DND-41 (cell line): ENCODE results near the gene THAP12.

Source experiments
- ATAC-seq: fragments of 200-7000 bp; cut with Tn5 transposase; 3 replicates; pipeline ENCODE4 v1.9.1; 2021; ENCODE audit warnings: low read depth; ENCODE audit not compliant: insufficient read depth
- DNase-seq: peaks from one replicate; pipeline ENCODE4 v3.0.0-alpha.2; 2020
- H2AFZ ChIP-seq: 2 replicates; pipeline ENCODE4 v1.6.0; 2012; ENCODE audit warnings: low read depth, low read length
- H3K27ac ChIP-seq: 2 replicates; pipeline ENCODE4 v1.5.1; 2012; ENCODE audit warnings: low read length, inconsistent platforms
- H3K27me3 ChIP-seq: fragments of 200-600 bp; sonication (generic); 2 replicates; pipeline ENCODE4 v1.6.0; 2012; ENCODE audit warnings: low read length, mild to moderate bottlenecking, inconsistent platforms; ENCODE audit not compliant: insufficient read depth, poor library complexity
- H3K36me3 ChIP-seq: 2 replicates; pipeline ENCODE4 v1.5.1; 2012; ENCODE audit warnings: low read length, inconsistent platforms; ENCODE audit not compliant: insufficient read depth
- H3K4me1 ChIP-seq: 2 replicates; pipeline ENCODE4 v1.5.1; 2012; ENCODE audit warnings: mild to moderate bottlenecking, low read length; ENCODE audit not compliant: insufficient read depth
- H3K4me2 ChIP-seq: 2 replicates; pipeline ENCODE4 v1.6.0; 2012; ENCODE audit warnings: mild to moderate bottlenecking, moderate library complexity, low read length, inconsistent platforms; ENCODE audit not compliant: insufficient read depth
- H3K4me3 ChIP-seq, 2 experiments: fragments of 200-600 bp in 1 of 2; shearing (Covaris generic) in 1 of 2; 2 replicates each; pipeline ENCODE4 v1.5.1; 2012 to 2016; ENCODE audit warnings: inconsistent platforms in 2 of 2, low read length in 2 of 2, mild to moderate bottlenecking in 2 of 2, low read depth in 1 of 2, moderate library complexity in 1 of 2
- H3K79me2 ChIP-seq: 2 replicates; pipeline ENCODE4 v1.6.0; 2012; ENCODE audit warnings: low read length, inconsistent platforms; ENCODE audit not compliant: insufficient read depth
- H3K9ac ChIP-seq: 2 replicates; pipeline ENCODE4 v1.6.0; 2012; ENCODE audit warnings: low read depth, mild to moderate bottlenecking, inconsistent platforms, low read length, moderate library complexity
- H3K9me3 ChIP-seq: 2 replicates; pipeline ENCODE4 v1.5.1; 2012; ENCODE audit warnings: low read length, moderate library complexity, mild to moderate bottlenecking, inconsistent platforms; ENCODE audit not compliant: insufficient read depth, severe bottlenecking
- H4K20me1 ChIP-seq: 2 replicates; pipeline ENCODE4 v1.6.0; 2012; ENCODE audit warnings: low read length; ENCODE audit not compliant: insufficient read depth
- CTCF ChIP-seq: IDR thresholded peaks from 2 replicates; pipeline ENCODE4 v1.5.1; 2012; ENCODE audit warnings: borderline replicate concordance, low read length, moderate library complexity, mild to moderate bottlenecking; ENCODE audit not compliant: poor library complexity, severe bottlenecking; ENCODE audit errors: extremely low read depth
- EZH2 ChIP-seq: IDR thresholded peaks from 3 replicates; pipeline ENCODE4 v1.6.1; 2012; ENCODE audit warnings: borderline replicate concordance, low read depth, mild to moderate bottlenecking, moderate library complexity, low read length, inconsistent platforms; ENCODE audit not compliant: severe bottlenecking

Gene THAP12

GRCh38 chr11:76318744-76319384, 62.1 kb downstream of the THAP12 start:
- DNase-seq (peak; percentile 76), ATAC-seq (peak; percentile 98)
- TF ChIP-seq EZH2 (no peak), CTCF (peak; percentile 97)
- no peak overlapping the region for H3K4me2 ChIP-seq
- H4K20me1 ChIP-seq = no peaks in the 10 kb centered on the region
- no peaks in the 10 kb centered on the region for H3K4me1 ChIP-seq
- H3K27ac ChIP-seq = no peak overlapping the region
- H3K9me3 ChIP-seq = no peaks in the 10 kb centered on the region
- H2AFZ ChIP-seq = no peak overlapping the region
- H3K79me2 ChIP-seq = no peaks in the 10 kb centered on the region
- H3K4me3 ChIP-seq = no peak overlapping the region
- H3K36me3 ChIP-seq = no peaks in the 10 kb centered on the region
- no peak overlapping the region for H3K9ac ChIP-seq
- peaks cover 25% of the 10 kb centered on the region for H3K27me3 ChIP-seq

GRCh38 chr11:76317296-76317695, 63.6 kb downstream of the THAP12 start:
- Histone ChIP-seq H3K27ac (no peak overlapping the region), H3K4me2 (no peak overlapping the region), H3K9ac (no peak overlapping the region), H3K36me3 (no peaks in the 10 kb centered on the region), H3K9me3 (no peaks in the 10 kb centered on the region), H2AFZ (no peak overlapping the region), H3K27me3 (peaks cover 14% of the 10 kb centered on the region), H3K4me3 (no peak overlapping the region), H3K79me2 (no peaks in the 10 kb centered on the region), H3K4me1 (no peaks in the 10 kb centered on the region), H4K20me1 (no peaks in the 10 kb centered on the region)
- TF ChIP-seq CTCF = no peak
- no peak for TF ChIP-seq EZH2
- DNase-seq (no peak), ATAC-seq (no peak)

- H3K4me1 ChIP-seq = no peaks in the 10 kb centered on the region
- H3K79me2 ChIP-seq = no peaks in the 10 kb centered on the region
- TF ChIP-seq EZH2 = no peak
- no peak for TF ChIP-seq CTCF
- ATAC-seq (no peak), DNase-seq (no peak)
- H3K36me3 ChIP-seq = no peaks in the 10 kb centered on the region
- H4K20me1 ChIP-seq = no peaks in the 10 kb centered on the region
- H3K4me3 ChIP-seq = no peak overlapping the region
- H2AFZ ChIP-seq = no peak overlapping the region
- H3K9me3 ChIP-seq = no peaks in the 10 kb centered on the region
- H3K9ac ChIP-seq = no peak overlapping the region
- H3K4me2 ChIP-seq = no peak overlapping the region
- H3K27me3 ChIP-seq = peaks cover 11% of the 10 kb centered on the region
- H3K27ac ChIP-seq = no peak overlapping the region
Observed at GRCh38 chr11:76316726-76317125, 64.2 kb downstream of the THAP12 start.
